Liver (tissue), 9 donors: ENCODE results near the gene NABP2. TPM values are rescaled to one million over a fixed set of nuclear protein-coding genes. Genes with fewer than 3 reads are reported as not detected.

Experiments used
- DNase-seq: peaks from one replicate; pipeline ENCODE4 v3.0.0-alpha.2; 2017; ENCODE audit warnings: low spot score
- H3K27ac ChIP-seq, 2 donors: one replicate each; pipeline ENCODE4 v1.7.0; 2013; ENCODE audit warnings: inconsistent platforms in 2 of 2, low read length in 2 of 2, control low read depth in 1 of 2, low read depth in 1 of 2, mild to moderate bottlenecking in 1 of 2
- H3K27me3 ChIP-seq, 4 donors: one replicate each; pipeline versions ENCODE4 v1.6.1 to v1.7.0; 2013; ENCODE audit warnings: low read length in 3 of 4, inconsistent platforms in 1 of 4, mild to moderate bottlenecking in 1 of 4, moderate library complexity in 1 of 4; ENCODE audit not compliant: control insufficient read depth in 4 of 4, insufficient read depth in 4 of 4
- H3K36me3 ChIP-seq, 4 donors: one replicate each; pipeline versions ENCODE4 v1.6.1 to v1.7.0; 2013; ENCODE audit warnings: low read length in 3 of 4, mild to moderate bottlenecking in 3 of 4, low read depth in 1 of 4, moderate library complexity in 1 of 4; ENCODE audit not compliant: control insufficient read depth in 4 of 4, insufficient read depth in 3 of 4
- H3K4me1 ChIP-seq, 4 donors: one replicate each; pipeline versions ENCODE4 v1.6.1 to v1.7.0; 2013; ENCODE audit warnings: low read length in 3 of 4, mild to moderate bottlenecking in 3 of 4, moderate library complexity in 1 of 4; ENCODE audit not compliant: control insufficient read depth in 4 of 4, insufficient read depth in 4 of 4
- H3K4me3 ChIP-seq, 3 donors: one replicate each; pipeline versions ENCODE4 v1.6.1 to v1.7.0; 2013; ENCODE audit warnings: low read length in 3 of 3, control low read depth in 1 of 3, low read depth in 1 of 3, mild to moderate bottlenecking in 1 of 3
- H3K9ac ChIP-seq, 2 donors: one replicate each; pipeline ENCODE4 v1.7.0; 2013; ENCODE audit warnings: low read length in 2 of 2, mild to moderate bottlenecking in 2 of 2, moderate library complexity in 2 of 2, control low read depth in 1 of 2, low read depth in 1 of 2
- H3K9me3 ChIP-seq, 4 donors: one replicate each; pipeline versions ENCODE4 v1.6.1 to v1.7.0; 2013; ENCODE audit warnings: low read length in 3 of 4; ENCODE audit not compliant: control insufficient read depth in 4 of 4
- CTCF ChIP-seq: fragments of 150-350 bp; IDR thresholded peaks from 2 replicates; pipeline ENCODE4 v1.5.1; 2017; ENCODE audit warnings: improper control_type of control experiment, low read depth, low read length; ENCODE audit not compliant: missing input control
- EGR1 ChIP-seq, 2 donors: IDR thresholded peaks; 2 replicates each; pipeline ENCODE4 v1.6.1; 2016 to 2018; ENCODE audit warnings: antibody characterized with exemption in 2 of 2, low read depth in 2 of 2
- HNF4A ChIP-seq, 2 donors: conservative IDR thresholded peaks; 2 replicates each; pipeline ENCODE4 v1.6.1; 2016; ENCODE audit warnings: antibody characterized with exemption in 2 of 2, mild to moderate bottlenecking in 2 of 2
- HNF4G ChIP-seq: IDR thresholded peaks from 2 replicates; pipeline ENCODE4 v1.6.1; 2016; ENCODE audit warnings: antibody characterized with exemption
- NR2F2 ChIP-seq: IDR thresholded peaks from 2 replicates; pipeline ENCODE4 v1.6.1; 2016; ENCODE audit warnings: antibody characterized with exemption
- RAD21 ChIP-seq, 2 donors: IDR thresholded peaks; 2 replicates each; pipeline ENCODE4 v1.6.1; 2016; ENCODE audit warnings: antibody characterized with exemption in 2 of 2, mild to moderate bottlenecking in 2 of 2
- RXRA ChIP-seq, 2 donors: IDR thresholded peaks; 2 replicates each; pipeline ENCODE4 v1.6.1; 2017 to 2018; ENCODE audit warnings: antibody characterized with exemption in 2 of 2, mild to moderate bottlenecking in 1 of 2
- SP1 ChIP-seq: IDR thresholded peaks from 2 replicates; pipeline ENCODE4 v1.6.1; 2018; ENCODE audit warnings: antibody characterized with exemption, mild to moderate bottlenecking
- YY1 ChIP-seq: IDR thresholded peaks from 2 replicates; pipeline ENCODE4 v1.6.1; 2016; ENCODE audit warnings: antibody characterized with exemption, mild to moderate bottlenecking
- WGBS: extraction: QIAGEN DNeasy Blood & Tissue Kit; methylation state at CpG from one replicate; pipeline ENCODE4 v1.1.7; 2013; 5-methylcytosine and 5-hydroxymethylcytosine counted together
- polyA plus RNA-seq, 2 donors: library from polyadenylated mRNA; stranded (reverse) in 1 of 2; unstranded in 1 of 2; fragments of 200-250 nt in 1 of 2; fragments of >200 nt in 1 of 2; fragmentation: Nextera tagmentation in 1 of 2; extraction: Ambion mirVana in 1 of 2; gene quantifications; one replicate each; pipeline versions ENCODE4 v1.2.1 to v1.2.3, GENCODE V29; 2013 to 2015
- total RNA-seq, 2 donors: library from RNA; depleted of rRNA; stranded (reverse); fragments of >200 nt; gene quantifications; one replicate each; pipeline ENCODE4 v1.2.3, GENCODE V29; 2014
- TF ChIP-seq, protein P1 (sequence below): IDR thresholded peaks from 2 replicates; pipeline ENCODE4 v1.6.1; 2016; ENCODE audit warnings: antibody characterized with exemption
- TF ChIP-seq, protein P2 (sequence below): IDR thresholded peaks from 2 replicates; pipeline ENCODE4 v1.6.1; 2016; ENCODE audit warnings: antibody characterized with exemption
- TF ChIP-seq, protein P3 (sequence below): IDR thresholded peaks from 2 replicates; pipeline ENCODE4 v1.6.1; 2016; ENCODE audit warnings: antibody characterized with exemption
- TF ChIP-seq, protein P4 (sequence below): IDR thresholded peaks from 2 replicates; pipeline ENCODE4 v1.6.1; 2016; ENCODE audit warnings: antibody characterized with exemption, mild to moderate bottlenecking
- donor health status: healthy.
- donor health status: healthy.
- donor health status: healthy.
- donor health status: healthy.
- donor health status: healthy.

The NABP2 gene
- total and polyA plus RNA-seq, 4 donors, result 10.8 to 14.5 (median 12.6) TPM

DNA sequence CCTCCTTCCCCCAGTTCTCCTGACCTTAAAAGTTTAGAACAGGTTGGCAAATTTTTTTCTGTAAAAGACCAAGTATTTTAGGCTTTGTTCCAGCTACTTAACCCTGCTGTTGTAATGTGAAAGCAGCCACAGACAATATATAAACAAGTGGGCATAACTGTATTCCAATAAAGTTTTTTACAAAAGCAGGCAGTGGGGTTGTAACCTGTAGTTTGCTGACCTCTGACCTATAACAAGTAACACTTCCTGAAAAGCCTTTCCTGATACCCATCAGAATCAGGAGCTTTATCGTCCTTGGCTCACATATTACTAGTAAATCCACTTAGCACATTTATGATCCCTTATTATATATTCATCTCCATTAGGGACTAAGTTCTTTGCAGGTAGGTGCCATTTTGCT is 21.8 kb upstream of the NABP2 start:
- TF ChIP-seq HNF4G (no peak), CTCF (no peak), HNF4A (conservative IDR thresholded peaks at IDR 0.05) (peak in 1 of 2 donors; percentile 13), NR2F2 (peak; percentile 89), YY1 (peak; percentile 30), RXRA (IDR thresholded peaks at IDR 0.05) (peak; percentile 86 to 94)
- TF ChIP-seq, protein P1, sequence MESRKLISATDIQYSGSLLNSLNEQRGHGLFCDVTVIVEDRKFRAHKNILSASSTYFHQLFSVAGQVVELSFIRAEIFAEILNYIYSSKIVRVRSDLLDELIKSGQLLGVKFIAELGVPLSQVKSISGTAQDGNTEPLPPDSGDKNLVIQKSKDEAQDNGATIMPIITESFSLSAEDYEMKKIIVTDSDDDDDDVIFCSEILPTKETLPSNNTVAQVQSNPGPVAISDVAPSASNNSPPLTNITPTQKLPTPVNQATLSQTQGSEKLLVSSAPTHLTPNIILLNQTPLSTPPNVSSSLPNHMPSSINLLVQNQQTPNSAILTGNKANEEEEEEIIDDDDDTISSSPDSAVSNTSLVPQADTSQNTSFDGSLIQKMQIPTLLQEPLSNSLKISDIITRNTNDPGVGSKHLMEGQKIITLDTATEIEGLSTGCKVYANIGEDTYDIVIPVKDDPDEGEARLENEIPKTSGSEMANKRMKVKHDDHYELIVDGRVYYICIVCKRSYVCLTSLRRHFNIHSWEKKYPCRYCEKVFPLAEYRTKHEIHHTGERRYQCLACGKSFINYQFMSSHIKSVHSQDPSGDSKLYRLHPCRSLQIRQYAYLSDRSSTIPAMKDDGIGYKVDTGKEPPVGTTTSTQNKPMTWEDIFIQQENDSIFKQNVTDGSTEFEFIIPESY, result no peak
- TF ChIP-seq, protein P2, sequence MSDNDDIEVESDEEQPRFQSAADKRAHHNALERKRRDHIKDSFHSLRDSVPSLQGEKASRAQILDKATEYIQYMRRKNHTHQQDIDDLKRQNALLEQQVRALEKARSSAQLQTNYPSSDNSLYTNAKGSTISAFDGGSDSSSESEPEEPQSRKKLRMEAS, result no peak

GRCh38 chr12:56202838-56203237 is 21.3 kb upstream of the NABP2 start:
- H3K9me3 ChIP-seq, result no peaks in the 10 kb centered on the region
- 79% methylated on average over 2 of the region's 2 CpGs for WGBS
- peaks cover 0 to 7% (median 2%) of the 10 kb centered on the region in 4 donors for H3K4me1 ChIP-seq
- no peak for DNase-seq
- H3K36me3 ChIP-seq, result peaks cover 4 to 30% (median 21%) of the 10 kb centered on the region in 4 donors
- TF ChIP-seq HNF4G, result no peak
- TF ChIP-seq, protein P1, result no peak
- no peak for TF ChIP-seq NR2F2
- TF ChIP-seq SP1, result no peak
- no peak for TF ChIP-seq EGR1 (IDR thresholded peaks at IDR 0.05; ENCODE audit: low read depth in 2 of 2)
- TF ChIP-seq, protein P3, sequence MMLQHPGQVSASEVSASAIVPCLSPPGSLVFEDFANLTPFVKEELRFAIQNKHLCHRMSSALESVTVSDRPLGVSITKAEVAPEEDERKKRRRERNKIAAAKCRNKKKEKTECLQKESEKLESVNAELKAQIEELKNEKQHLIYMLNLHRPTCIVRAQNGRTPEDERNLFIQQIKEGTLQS, result no peak
- TF ChIP-seq, protein P4, sequence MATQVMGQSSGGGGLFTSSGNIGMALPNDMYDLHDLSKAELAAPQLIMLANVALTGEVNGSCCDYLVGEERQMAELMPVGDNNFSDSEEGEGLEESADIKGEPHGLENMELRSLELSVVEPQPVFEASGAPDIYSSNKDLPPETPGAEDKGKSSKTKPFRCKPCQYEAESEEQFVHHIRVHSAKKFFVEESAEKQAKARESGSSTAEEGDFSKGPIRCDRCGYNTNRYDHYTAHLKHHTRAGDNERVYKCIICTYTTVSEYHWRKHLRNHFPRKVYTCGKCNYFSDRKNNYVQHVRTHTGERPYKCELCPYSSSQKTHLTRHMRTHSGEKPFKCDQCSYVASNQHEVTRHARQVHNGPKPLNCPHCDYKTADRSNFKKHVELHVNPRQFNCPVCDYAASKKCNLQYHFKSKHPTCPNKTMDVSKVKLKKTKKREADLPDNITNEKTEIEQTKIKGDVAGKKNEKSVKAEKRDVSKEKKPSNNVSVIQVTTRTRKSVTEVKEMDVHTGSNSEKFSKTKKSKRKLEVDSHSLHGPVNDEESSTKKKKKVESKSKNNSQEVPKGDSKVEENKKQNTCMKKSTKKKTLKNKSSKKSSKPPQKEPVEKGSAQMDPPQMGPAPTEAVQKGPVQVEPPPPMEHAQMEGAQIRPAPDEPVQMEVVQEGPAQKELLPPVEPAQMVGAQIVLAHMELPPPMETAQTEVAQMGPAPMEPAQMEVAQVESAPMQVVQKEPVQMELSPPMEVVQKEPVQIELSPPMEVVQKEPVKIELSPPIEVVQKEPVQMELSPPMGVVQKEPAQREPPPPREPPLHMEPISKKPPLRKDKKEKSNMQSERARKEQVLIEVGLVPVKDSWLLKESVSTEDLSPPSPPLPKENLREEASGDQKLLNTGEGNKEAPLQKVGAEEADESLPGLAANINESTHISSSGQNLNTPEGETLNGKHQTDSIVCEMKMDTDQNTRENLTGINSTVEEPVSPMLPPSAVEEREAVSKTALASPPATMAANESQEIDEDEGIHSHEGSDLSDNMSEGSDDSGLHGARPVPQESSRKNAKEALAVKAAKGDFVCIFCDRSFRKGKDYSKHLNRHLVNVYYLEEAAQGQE, result no peak
- TF ChIP-seq RAD21 (IDR thresholded peaks at IDR 0.05), result no peak
- no peak for TF ChIP-seq CTCF
- no peak for TF ChIP-seq HNF4A (conservative IDR thresholded peaks at IDR 0.05)
- H3K27me3 ChIP-seq, result no peaks in the 10 kb centered on the region
- H3K9ac ChIP-seq, result no peak overlapping the region
- H3K27ac ChIP-seq, result no peak overlapping the region
- H3K4me3 ChIP-seq, result no peak overlapping the region

More for the DNA sequence above, 21.8 kb upstream of the NABP2 start:
- Histone ChIP-seq H3K36me3 (peaks cover 4 to 25% (median 16%) of the 10 kb centered on the region in 4 donors), H3K27me3 (no peaks in the 10 kb centered on the region), H3K9ac (no peak overlapping the region), H3K4me1 (peaks cover 0 to 7% (median 2%) of the 10 kb centered on the region in 4 donors), H3K4me3 (no peak overlapping the region), H3K9me3 (no peaks in the 10 kb centered on the region), H3K27ac (no peak overlapping the region)
- DNase-seq, result no peak
- 28% methylated on average over 1 of the region's 1 CpG for WGBS
